ENCODE results near the gene KIF3B. TPM values are rescaled to one million over a fixed set of nuclear protein-coding genes. Genes with fewer than 3 reads are reported as not detected.

The KIF3B gene
- total and polyA plus RNA-seq, 10 of the 15 experiments (the other 5 are each of a cell fraction or from before 2014, with no cell fraction given), result 7.4 to 37.3 (median 25.9) TPM

DNA sequence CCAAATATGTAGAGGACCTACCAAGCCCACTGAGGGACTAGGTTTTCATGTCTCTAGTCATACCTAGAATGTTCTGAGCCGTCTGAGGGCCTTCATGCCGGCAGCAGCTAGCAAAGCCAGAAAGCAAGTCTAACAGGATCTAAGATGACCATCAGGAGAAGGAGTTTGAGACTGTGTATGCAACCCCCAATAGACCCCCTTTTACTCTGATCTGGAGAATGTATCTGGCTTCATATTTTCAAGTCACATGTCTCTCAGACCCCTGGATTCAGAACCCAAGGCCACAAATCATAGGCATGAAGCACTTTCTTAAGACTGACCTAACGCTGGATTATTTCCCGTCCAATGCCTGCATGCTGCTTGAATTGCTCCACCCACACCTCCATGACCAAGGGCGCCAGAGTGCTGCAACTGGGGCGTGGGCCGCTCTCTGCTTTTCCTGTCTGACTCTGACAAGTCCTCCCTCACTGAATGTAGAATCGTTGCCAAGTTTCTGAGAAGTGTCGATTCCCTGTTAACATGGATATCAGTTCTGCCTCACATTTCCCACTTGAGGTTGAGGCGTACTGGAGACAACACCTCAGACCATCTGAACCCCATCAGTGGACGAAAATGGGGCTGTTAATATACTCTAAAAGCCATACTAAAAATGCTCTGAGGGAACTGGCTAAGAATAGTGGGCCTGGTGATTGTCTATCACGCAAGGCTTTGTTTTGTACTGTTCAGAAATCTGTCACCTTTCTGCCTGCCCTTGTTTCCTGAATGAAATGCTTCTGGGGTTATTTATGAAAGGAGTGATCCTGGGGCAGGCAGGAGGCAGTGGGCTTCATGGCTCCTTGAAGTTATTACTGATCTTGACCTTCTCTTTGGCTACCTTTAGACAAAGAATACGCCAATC is 56.8 kb downstream of the KIF3B start:
- Histone ChIP-seq H3K9ac (ENCODE audit: control insufficient read depth, insufficient read depth, low read length) (peak overlapping the region; percentile 55), H3K4me1 (ENCODE audit: control insufficient read depth, insufficient read depth, low read length) (peaks cover 44% of the 10 kb centered on the region), H3K4me3 (no peak overlapping the region), H4K20me1 (ENCODE audit: control insufficient read depth, insufficient read depth) (no peaks in the 10 kb centered on the region), H3K36me3 (ENCODE audit: control insufficient read depth in 2 of 2, insufficient read depth in 2 of 2, low read length in 1 of 2) (peaks cover 8 to 21% of the 10 kb centered on the region in 2 experiments), H3K4me2 (ENCODE audit: control insufficient read depth, insufficient read depth) (peak overlapping the region; percentile 84), H2AFZ (ENCODE audit: control insufficient read depth, low read depth, low read length) (peak overlapping the region; percentile 40), H3K27me3 (replicated peaks in 1 of 2; ENCODE audit: control insufficient read depth in 2 of 2, insufficient read depth in 2 of 2, low read length in 1 of 2) (no peaks in the 10 kb centered on the region), H3K27ac (ENCODE audit: control insufficient read depth, insufficient read depth) (peak overlapping the region; percentile 90), H3K79me2 (ENCODE audit: control insufficient read depth, insufficient read depth, low read length) (no peaks in the 10 kb centered on the region), H3K9me3 (replicated peaks; ENCODE audit: control insufficient read depth, insufficient read depth, low read length) (no peaks in the 10 kb centered on the region)
- WGBS (ENCODE audit: insufficient coverage, insufficient replicate concordance, low lambda C conversion rate, missing lambda C conversion rate), result 8% methylated on average over 13 of the region's 13 CpGs
- ChIA-PET CTCF (interaction anchor here (1.5 to 2.3 kb wide), 4 partner anchors 20 to 299 kb away, joined by 4 to 8 read pairs (median 6); no protein-coding TSS in a partner anchor), POLR2A (interaction anchor here (0.5 to 1.7 kb wide), 2 partner anchors 19 to 24 kb away, joined by 3 to 6 read pairs; partner anchors contain the start of gene ASXL1), RAD21 (ENCODE audit: unreplicated experiment) (interaction anchor here (0.9 to 2.7 kb wide), 6 partner anchors 16 to 77 kb away, joined by 3 to 28 read pairs (median 4); partner anchors contain the start of gene ASXL1), SMC1A (ENCODE audit: uncharacterized antibody, unreplicated experiment) (interaction anchor here (1.0 to 3.0 kb wide), 7 partner anchors 10 to 320 kb away, joined by 3 to 21 read pairs (median 4); no protein-coding TSS in a partner anchor)
- in situ Hi-C loops (cut with MboI), result no loop called here
- intact Hi-C loops (cut with micrococcal nuclease; ENCODE audit: unreplicated experiment), result loop anchor here (5.0 kb wide), 1 partner anchor 318 kb away; no protein-coding TSS in a partner anchor
- TSS peak; percentile 40 for BruUV-seq (replicated peaks)
- FAIRE-seq (peak; percentile 47), ATAC-seq (peak; percentile 27), DNase-seq (ENCODE audit: low read depth, low spot score) (no peak)
- TF ChIP-seq NFIC (IDR thresholded peaks at IDR 0.05; ENCODE audit: low read depth, low read length) (0 out of 2 replicates have a peak, but pooled peaks have one; percentile 52), MTA3 (IDR thresholded peaks at IDR 0.05; ENCODE audit: borderline replicate concordance, low read length) (0 out of 2 replicates have a peak, but pooled peaks have one; percentile 33), ZNF274 (IDR thresholded peaks at IDR 0.05; ENCODE audit: insufficient read depth, insufficient read length) (no peak), FOS (IDR thresholded peaks at IDR 0.05; ENCODE audit: borderline replicate concordance, extremely low read depth, insufficient read length) (no peak), ZNF384 (IDR thresholded peaks at IDR 0.05; ENCODE audit: borderline replicate concordance, low read depth, low read length) (no peak), MEF2A (IDR thresholded peaks at IDR 0.05; ENCODE audit: insufficient read depth, low read depth, low read length) (0 out of 2 replicates have a peak, but pooled peaks have one; percentile 47), STAT3 (IDR thresholded peaks at IDR 0.05; ENCODE audit: low read depth, low read length) (no peak), REST (IDR thresholded peaks at IDR 0.05; ENCODE audit: low read depth, low read length) (no peak), CBX3 (IDR thresholded peaks at IDR 0.05; ENCODE audit: borderline replicate concordance, low read depth) (no peak), TCF3 (IDR thresholded peaks at IDR 0.05; ENCODE audit: borderline replicate concordance, insufficient read depth, low read depth, low read length) (no peak), SMAD1 (IDR thresholded peaks at IDR 0.05; ENCODE audit: low read depth, partially characterized antibody) (no peak), BCLAF1 (IDR thresholded peaks at IDR 0.05) (no peak), FOXM1 (IDR thresholded peaks at IDR 0.05; ENCODE audit: low read depth, low read length) (peak; percentile 54; the same call in 1 of the 2 replicates), ZNF207 (IDR thresholded peaks at IDR 0.05; ENCODE audit: borderline replicate concordance) (no peak), POU2F2 (IDR thresholded peaks at IDR 0.05; ENCODE audit: borderline replicate concordance, low read depth, low read length) (no peak), POLR2A (IDR thresholded peaks at IDR 0.05; ENCODE audit: low read depth, low read length) (peak; percentile 47), NRF1 (conservative IDR thresholded peaks at IDR 0.05; ENCODE audit: low read depth, low read length) (no peak)
